Breast epithelium (tissue), 4 donors: ENCODE results near the gene CCIN. TPM values are rescaled to one million over a fixed set of nuclear protein-coding genes. Genes with fewer than 3 reads are reported as not detected.
A peak's percentile ranks its signal among the peaks of the same experiment; 100 is the strongest.

Source experiments
- DNase-seq, 2 donors: peaks; one replicate each; pipeline ENCODE4 v3.0.0-alpha.2; 2019; ENCODE audit warnings: low spot score in 2 of 2
- H3K27ac ChIP-seq, 2 donors: fragments of 200-600 bp; sonication (generic) in 1 of 2; one replicate each; pipeline ENCODE4 v1.5.1; 2016 to 2019; ENCODE audit warnings: mild to moderate bottlenecking in 1 of 2
- H3K27me3 ChIP-seq, 2 donors: fragments of 200-600 bp; sonication (generic) in 1 of 2; one replicate each; pipeline versions ENCODE4 v1.5.1 to v1.6.0; 2017 to 2019; ENCODE audit warnings: control low read depth in 1 of 2, mild to moderate bottlenecking in 1 of 2
- H3K36me3 ChIP-seq: fragments of 200-600 bp; one replicate; pipeline ENCODE4 v1.5.1; 2019
- H3K4me1 ChIP-seq, 2 donors: fragments of 200-600 bp; sonication (generic); one replicate each; pipeline ENCODE4 v1.5.1; 2016 to 2019; ENCODE audit warnings: control low read depth in 1 of 2
- H3K4me3 ChIP-seq, 3 donors: fragments of 200-600 bp; sonication (generic); 1 replicate in 2 of 3; 2 replicates in 1 of 3; pipeline ENCODE4 v1.5.1; 2016 to 2019; ENCODE audit warnings: mild to moderate bottlenecking in 3 of 3, moderate library complexity in 2 of 3
- H3K9me3 ChIP-seq, 2 donors: fragments of 200-600 bp; sonication (generic) in 1 of 2; one replicate each; pipeline ENCODE4 v1.5.1; 2016 to 2019; ENCODE audit warnings: control low read depth in 1 of 2
- CTCF ChIP-seq, 3 donors: fragments of 450-650 bp; IDR thresholded peaks; one replicate each; pipeline ENCODE4 v1.5.1; 2016 to 2017; ENCODE audit warnings: antibody characterized with exemption in 3 of 3, mild to moderate bottlenecking in 3 of 3, moderate library complexity in 3 of 3
- POLR2A ChIP-seq: fragments of 450-650 bp; IDR thresholded peaks from one replicate; pipeline ENCODE4 v1.6.1; 2016; ENCODE audit warnings: antibody characterized with exemption, mild to moderate bottlenecking, moderate library complexity
- POLR2AphosphoS5 ChIP-seq, 3 donors: sonication (generic); formaldehyde crosslinking; IDR thresholded peaks; one replicate each; pipeline ENCODE4 v1.6.1; 2017; ENCODE audit warnings: antibody characterized with exemption in 3 of 3
- intact Hi-C: fragments of 100-400 bp; cut with DNase I; formaldehyde crosslinking; loops from one replicate; pipeline ENCODE4 v1.15.1; 2023; ENCODE audit warnings: low total_unique reads
- total RNA-seq, 3 donors: library from RNA; depleted of rRNA; stranded (reverse); fragments of >200 nt; gene quantifications; one replicate each; pipeline ENCODE4 v1.1.0, GENCODE V29; 2016

The CCIN gene
- total RNA-seq, 3 donors from 2014 or later: 0.80 TPM; not detected in 2

- H3K4me3 ChIP-seq: no peak overlapping the region
- DNase-seq: no peak
- no peaks in the 10 kb centered on the region for H3K27me3 ChIP-seq
- no peaks in the 10 kb centered on the region for H3K4me1 ChIP-seq
- no peak for TF ChIP-seq CTCF (IDR thresholded peaks at IDR 0.05)
- no peak for TF ChIP-seq POLR2A
- no peak for TF ChIP-seq POLR2AphosphoS5 (IDR thresholded peaks at IDR 0.05)
- peak overlapping the region; percentile 57 to 84 for H3K27ac ChIP-seq
- H3K9me3 ChIP-seq: no peaks in the 10 kb centered on the region
- intact Hi-C loops: loop anchor here (10.0 kb wide), 1 partner anchor 57 kb away; no protein-coding TSS in a partner anchor
- no peaks in the 10 kb centered on the region for H3K36me3 ChIP-seq
These were observed 6.9 kb upstream of the CCIN start for GRCh38 chr9:36162211-36162738.

DNA sequence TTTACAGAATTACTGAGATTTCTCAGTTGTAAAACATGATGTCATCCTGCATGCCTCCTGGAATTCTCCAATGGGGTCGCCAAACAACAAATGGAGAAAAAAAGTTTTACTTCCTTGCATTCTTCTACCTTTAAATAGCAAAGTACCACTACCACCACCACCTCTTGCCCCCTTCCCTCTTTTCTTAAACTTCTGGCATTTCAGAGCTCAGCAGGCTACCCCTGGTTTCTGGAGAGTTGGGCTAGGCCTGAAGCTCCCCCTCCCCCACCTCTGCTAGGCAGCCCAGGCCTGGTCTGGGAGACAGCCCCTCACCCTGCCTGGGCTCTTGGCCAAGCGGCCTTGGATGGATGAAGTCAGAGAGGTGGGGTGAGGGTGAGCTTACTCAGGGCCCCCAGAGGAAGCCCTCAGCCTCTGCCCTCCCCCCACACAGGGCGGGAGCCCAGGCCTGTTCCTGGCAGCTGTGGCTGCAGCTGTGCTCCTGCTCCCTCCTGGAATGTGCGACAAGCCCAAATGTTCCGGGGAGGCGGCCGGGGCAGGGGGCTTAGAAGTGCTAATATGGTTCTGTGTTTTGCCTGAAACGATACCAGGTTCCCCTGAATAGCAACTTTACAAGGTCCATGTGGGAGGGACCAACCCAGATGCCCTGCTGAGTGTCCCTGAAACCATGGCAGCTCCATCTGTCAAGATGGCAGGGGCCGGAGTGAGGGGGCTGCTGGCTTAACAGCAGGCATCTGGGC, 6.0 kb upstream of the CCIN start:
- intact Hi-C loops: loop anchor here (10.0 kb wide), 1 partner anchor 58 kb away; no protein-coding TSS in a partner anchor
- peak overlapping the region; percentile 60 to 92 for H3K27ac ChIP-seq
- no peaks in the 10 kb centered on the region for H3K27me3 ChIP-seq
- no peaks in the 10 kb centered on the region for H3K36me3 ChIP-seq
- H3K9me3 ChIP-seq: no peaks in the 10 kb centered on the region
- no peaks in the 10 kb centered on the region for H3K4me1 ChIP-seq
- peak overlapping the region in 1 of 3 donors; percentile 8 for H3K4me3 ChIP-seq
- DNase-seq: no peak
- TF ChIP-seq POLR2AphosphoS5 (IDR thresholded peaks at IDR 0.05) (no peak), CTCF (IDR thresholded peaks at IDR 0.05) (no peak), POLR2A (no peak)

- H3K27ac ChIP-seq: peak overlapping the region; percentile 60 to 92
- intact Hi-C loops: loop anchor here (10.0 kb wide), 1 partner anchor 59 kb away; no protein-coding TSS in a partner anchor
- no peak for DNase-seq
- H3K36me3 ChIP-seq: no peaks in the 10 kb centered on the region
- H3K4me1 ChIP-seq: no peaks in the 10 kb centered on the region
- H3K9me3 ChIP-seq: no peaks in the 10 kb centered on the region
- no peaks in the 10 kb centered on the region for H3K27me3 ChIP-seq
- no peak overlapping the region for H3K4me3 ChIP-seq
- TF ChIP-seq CTCF (IDR thresholded peaks at IDR 0.05) (no peak), POLR2AphosphoS5 (IDR thresholded peaks at IDR 0.05) (no peak), POLR2A (no peak)
These were observed 5.4 kb upstream of the CCIN start for GRCh38 chr9:36163786-36164170.

DNA sequence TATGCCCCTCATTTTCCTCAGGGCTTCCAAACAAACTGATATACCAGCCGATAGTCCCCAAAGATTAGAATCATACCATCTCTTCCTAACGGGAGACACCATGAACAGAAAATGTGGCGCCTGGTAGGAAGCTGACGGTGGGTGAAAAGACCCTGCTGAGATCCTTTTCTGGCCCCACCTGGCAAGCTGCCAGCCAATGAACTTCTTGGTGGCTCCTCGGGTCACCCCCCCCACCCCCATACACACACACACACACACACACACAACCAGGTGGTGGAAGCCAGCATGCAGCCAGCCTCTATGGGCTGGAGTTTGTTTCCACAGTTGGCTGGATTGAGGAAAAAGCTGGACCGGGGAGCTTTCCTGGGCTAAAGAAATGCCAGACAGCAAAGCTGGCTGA, 4.8 kb upstream of the CCIN start:
- H3K4me1 ChIP-seq: no peaks in the 10 kb centered on the region
- no peaks in the 10 kb centered on the region for H3K9me3 ChIP-seq
- H3K4me3 ChIP-seq: no peak overlapping the region
- intact Hi-C loops: loop anchor here (10.0 kb wide), 1 partner anchor 60 kb away; no protein-coding TSS in a partner anchor
- no peaks in the 10 kb centered on the region for H3K36me3 ChIP-seq
- DNase-seq: no peak
- TF ChIP-seq CTCF (IDR thresholded peaks at IDR 0.05): no peak
- TF ChIP-seq POLR2A: no peak
- TF ChIP-seq POLR2AphosphoS5 (IDR thresholded peaks at IDR 0.05): no peak
- no peaks in the 10 kb centered on the region for H3K27me3 ChIP-seq
- peak overlapping the region; percentile 60 to 92 for H3K27ac ChIP-seq

DNA sequence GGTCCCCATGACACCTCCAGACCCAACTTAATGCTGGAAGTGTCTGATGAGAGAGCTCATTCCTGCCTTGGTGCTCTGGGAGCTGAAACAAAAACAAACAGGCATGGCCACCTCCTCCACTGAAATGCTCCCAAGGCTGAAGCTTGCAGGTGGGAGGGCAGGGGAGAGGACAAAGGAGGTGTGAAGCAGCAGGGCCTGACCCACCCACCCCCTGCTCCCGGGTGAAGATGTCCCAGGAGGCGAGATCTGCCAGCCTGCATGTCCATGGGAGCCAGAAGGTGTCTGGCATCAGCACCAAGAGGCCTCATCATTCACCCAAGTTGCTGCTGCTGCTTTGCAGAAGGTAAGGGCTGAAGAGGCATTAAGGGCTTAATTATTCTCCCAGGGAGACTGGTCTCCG, 4.2 kb upstream of the CCIN start:
- Histone ChIP-seq H3K4me1 (no peaks in the 10 kb centered on the region), H3K9me3 (no peaks in the 10 kb centered on the region), H3K27ac (peak overlapping the region in 1 of 2 donors; percentile 92), H3K27me3 (no peaks in the 10 kb centered on the region), H3K4me3 (no peak overlapping the region), H3K36me3 (no peaks in the 10 kb centered on the region)
- TF ChIP-seq POLR2A (no peak), POLR2AphosphoS5 (IDR thresholded peaks at IDR 0.05) (no peak), CTCF (IDR thresholded peaks at IDR 0.05) (no peak)
- intact Hi-C loops: loop anchor here (10.0 kb wide), 1 partner anchor 60 kb away; no protein-coding TSS in a partner anchor
- no peak for DNase-seq
